ENCODE data around the gene TBC1D3L.
"Not testable (repeated sequence)": the region's sequence is repeated elsewhere in the genome, so short reads cannot be mapped to it uniquely, and the experiment has no call there.

TBC1D3L gene

DNA sequence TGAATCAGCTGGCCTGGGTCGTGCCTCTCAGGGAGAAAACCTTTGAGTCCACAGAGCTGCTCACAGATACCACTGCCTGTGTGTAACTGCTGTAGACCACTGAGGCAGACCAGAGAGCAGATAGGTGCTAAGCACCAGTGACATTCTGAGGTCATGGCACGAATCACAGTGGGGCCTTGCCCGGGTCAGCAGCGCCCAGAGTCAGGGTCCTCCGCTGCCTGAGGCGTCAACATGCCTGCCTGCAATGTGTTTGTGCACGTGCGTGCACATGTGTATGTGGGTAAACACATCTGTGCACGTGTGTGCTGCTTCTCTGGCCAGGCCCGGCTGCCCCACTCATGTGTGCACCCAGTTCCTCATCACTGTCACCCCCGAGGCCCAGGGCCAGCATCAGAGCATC, at the start of gene TBC1D3L:
Gene TBC1D3L (minus strand): TSS at position 101 of the 400 bp plus-strand sequence. CDS start 1,540 bp downstream, outside the sequence.
- not testable (repeated sequence) for H3K27ac Mint-ChIP-seq; H3K4me1 Mint-ChIP-seq (ENCODE audit: low read depth); H3K36me3 Mint-ChIP-seq (ENCODE audit: low read depth); H3K9me3 Mint-ChIP-seq; H3K4me3 Mint-ChIP-seq; H3K27me3 Mint-ChIP-seq; DNase-seq

DNA sequence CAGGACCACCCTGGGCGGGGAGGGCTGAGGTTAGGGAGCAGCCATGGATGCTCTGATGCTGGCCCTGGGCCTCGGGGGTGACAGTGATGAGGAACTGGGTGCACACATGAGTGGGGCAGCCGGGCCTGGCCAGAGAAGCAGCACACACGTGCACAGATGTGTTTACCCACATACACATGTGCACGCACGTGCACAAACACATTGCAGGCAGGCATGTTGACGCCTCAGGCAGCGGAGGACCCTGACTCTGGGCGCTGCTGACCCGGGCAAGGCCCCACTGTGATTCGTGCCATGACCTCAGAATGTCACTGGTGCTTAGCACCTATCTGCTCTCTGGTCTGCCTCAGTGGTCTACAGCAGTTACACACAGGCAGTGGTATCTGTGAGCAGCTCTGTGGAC, 14.8 kb upstream of the TBC1D3L start, which contains the start of gene TBC1D3D:
Gene TBC1D3D (plus strand): TSS at position 301 of the 400 bp plus-strand sequence. CDS start 1,585 bp downstream, outside the sequence.
- H3K9me3 Mint-ChIP-seq; H3K4me1 Mint-ChIP-seq (ENCODE audit: low read depth); H3K4me3 Mint-ChIP-seq: not testable (repeated sequence)

More for the DNA sequence above, 14.8 kb upstream of the TBC1D3L start, which contains the start of gene TBC1D3D:
- not testable (repeated sequence) for H3K27me3 Mint-ChIP-seq; H3K27ac Mint-ChIP-seq; H3K36me3 Mint-ChIP-seq (ENCODE audit: low read depth); DNase-seq
